Stimulated activated CD4-positive, alpha-beta T cell treated with anti-CD3 and anti-CD28 coated beads, TNF-alpha, amount 100 ng/mL, for 24 hours (primary cell): Measurements from ENCODE around the gene TEDC1.
A peak's percentile ranks its signal among the peaks of the same experiment; 100 is the strongest.
"Not testable (repeated sequence)": the region's sequence is repeated elsewhere in the genome, so short reads cannot be mapped to it uniquely, and the experiment has no call there.

Experiments
- DNase-seq, 3 experiments: peaks; one replicate each; pipeline ENCODE4 v3.0.0-alpha.2; 2020; ENCODE audit warnings: low read depth in 3 of 3

The TEDC1 gene

GRCh38 chr14:105537580-105538474, 46.8 kb downstream of the TEDC1 start:
- peak in 2 of 3 experiments; percentile 47 to 68 for DNase-seq

GRCh38 chr14:105538481-105539049, 47.5 kb downstream of the TEDC1 start:
- DNase-seq, result no peak

- no peak for DNase-seq
These were observed 49.8 kb downstream of the TEDC1 start for GRCh38 chr14:105540811-105541210.

- no peak for DNase-seq
These were observed 50.3 kb downstream of the TEDC1 start for GRCh38 chr14:105541218-105541875.

GRCh38 chr14:105545676-105546075, 54.6 kb downstream of the TEDC1 start:
- DNase-seq, result not testable (repeated sequence)

GRCh38 chr14:105546410-105546809, 55.4 kb downstream of the TEDC1 start:
- DNase-seq, result not testable (repeated sequence)

- not testable (repeated sequence) for DNase-seq
These were observed 56.0 kb downstream of the TEDC1 start for GRCh38 chr14:105547072-105547471.

GRCh38 chr14:105547741-105548169, 56.7 kb downstream of the TEDC1 start:
- DNase-seq, result no peak
